Measurements from ENCODE around the gene SEMA3A.

SEMA3A gene

DNA sequence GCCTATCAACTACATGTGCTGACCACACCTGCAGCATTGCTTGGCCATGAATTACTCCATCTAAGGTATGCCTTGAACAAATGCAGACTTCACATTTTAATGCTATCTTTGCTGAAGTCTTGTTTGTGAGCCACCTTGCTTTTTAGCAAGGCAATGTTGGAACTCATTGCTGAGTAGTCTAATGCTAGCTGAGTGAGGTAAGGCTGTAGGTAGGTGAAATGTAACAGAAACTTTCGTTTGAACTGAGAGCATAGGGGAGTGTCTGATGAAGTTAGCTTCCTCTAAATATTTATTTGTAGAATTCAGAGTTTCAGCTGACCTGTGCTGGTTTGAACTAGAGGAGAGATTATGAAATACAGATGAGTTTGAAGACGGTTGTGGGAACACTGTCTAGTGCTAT, 238.5 kb downstream of the SEMA3A start:
- no peaks in the 10 kb centered on the region for H3K9me3 ChIP-seq
- no peaks in the 10 kb centered on the region for H3K27me3 ChIP-seq
- TF ChIP-seq CTCF (IDR thresholded peaks at IDR 0.05) = no peak
- H3K4me3 ChIP-seq = no peak overlapping the region
- no peaks in the 10 kb centered on the region for H3K36me3 ChIP-seq
- intact Hi-C loops (cut with DNase I; ENCODE audit: low total_unique reads) = no loop called here
- no peak overlapping the region for H3K27ac ChIP-seq
- DNase-seq = no peak
- H3K4me1 ChIP-seq = no peaks in the 10 kb centered on the region

GRCh38 chr7:83952236-83952635, 242.4 kb downstream of the SEMA3A start:
- Histone ChIP-seq H3K9me3 (no peaks in the 10 kb centered on the region), H3K4me3 (no peak overlapping the region), H3K4me1 (no peaks in the 10 kb centered on the region), H3K27ac (no peak overlapping the region), H3K36me3 (no peaks in the 10 kb centered on the region), H3K27me3 (no peaks in the 10 kb centered on the region)
- intact Hi-C loops (cut with DNase I; ENCODE audit: low total_unique reads) = no loop called here
- no peak for DNase-seq
- TF ChIP-seq CTCF (IDR thresholded peaks at IDR 0.05) = no peak

GRCh38 chr7:83947260-83947659, 247.3 kb downstream of the SEMA3A start:
- no peaks in the 10 kb centered on the region for H3K9me3 ChIP-seq
- no peaks in the 10 kb centered on the region for H3K4me1 ChIP-seq
- no peak for TF ChIP-seq CTCF (IDR thresholded peaks at IDR 0.05)
- no peak overlapping the region for H3K27ac ChIP-seq
- no peak for DNase-seq
- no peaks in the 10 kb centered on the region for H3K27me3 ChIP-seq
- H3K4me3 ChIP-seq = no peak overlapping the region
- intact Hi-C loops (cut with DNase I; ENCODE audit: low total_unique reads) = no loop called here
- H3K36me3 ChIP-seq = no peaks in the 10 kb centered on the region

DNA sequence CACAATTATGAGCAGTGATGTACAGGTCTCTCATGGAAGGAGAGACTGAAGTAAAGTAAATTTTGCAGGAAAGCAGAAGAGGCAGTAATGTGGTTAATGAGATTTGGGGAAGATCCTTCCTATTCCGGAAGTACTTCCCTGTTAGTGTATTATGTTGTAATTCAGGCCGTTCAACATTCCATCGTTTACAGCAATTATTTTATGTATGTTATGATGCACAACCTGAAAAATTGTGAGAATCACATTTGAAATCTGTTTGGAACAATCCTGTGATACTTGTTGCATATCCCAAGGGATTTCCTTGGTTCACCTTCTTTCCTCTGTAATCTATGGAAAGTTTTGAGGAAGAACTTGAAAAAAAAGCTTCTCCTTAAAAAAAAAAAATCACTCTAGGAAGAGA, 247.8 kb downstream of the SEMA3A start:
- no peaks in the 10 kb centered on the region for H3K4me1 ChIP-seq
- H3K9me3 ChIP-seq = no peaks in the 10 kb centered on the region
- H3K27ac ChIP-seq = no peak overlapping the region
- H3K27me3 ChIP-seq = no peaks in the 10 kb centered on the region
- DNase-seq = no peak
- TF ChIP-seq CTCF (IDR thresholded peaks at IDR 0.05) = no peak
- H3K36me3 ChIP-seq = no peaks in the 10 kb centered on the region
- intact Hi-C loops (cut with DNase I; ENCODE audit: low total_unique reads) = no loop called here
- H3K4me3 ChIP-seq = no peak overlapping the region

GRCh38 chr7:83941300-83941699, 253.3 kb downstream of the SEMA3A start:
- TF ChIP-seq CTCF (IDR thresholded peaks at IDR 0.05) = no peak
- no peak for DNase-seq
- no peak overlapping the region for H3K4me3 ChIP-seq
- H3K9me3 ChIP-seq = no peaks in the 10 kb centered on the region
- H3K27me3 ChIP-seq = no peaks in the 10 kb centered on the region
- intact Hi-C loops (cut with DNase I; ENCODE audit: low total_unique reads) = no loop called here
- H3K36me3 ChIP-seq = no peaks in the 10 kb centered on the region
- no peaks in the 10 kb centered on the region for H3K4me1 ChIP-seq
- no peak overlapping the region for H3K27ac ChIP-seq

- no peaks in the 10 kb centered on the region for H3K27me3 ChIP-seq
- H3K9me3 ChIP-seq = no peaks in the 10 kb centered on the region
- intact Hi-C loops (cut with DNase I; ENCODE audit: low total_unique reads) = no loop called here
- no peaks in the 10 kb centered on the region for H3K36me3 ChIP-seq
- H3K4me1 ChIP-seq = no peaks in the 10 kb centered on the region
- H3K27ac ChIP-seq = no peak overlapping the region
- TF ChIP-seq CTCF (IDR thresholded peaks at IDR 0.05) = no peak
- DNase-seq = no peak
- H3K4me3 ChIP-seq = no peak overlapping the region
Measured at GRCh38 chr7:83937930-83938329, 256.7 kb downstream of the SEMA3A start.
